Caki2 (cell line): Measurements from ENCODE around the gene PDGFA. TPM values are rescaled to one million over a fixed set of nuclear protein-coding genes. Genes with fewer than 3 reads are reported as not detected.

ENCODE experiments used
- DNase-seq: peaks from one replicate; pipeline ENCODE4 v3.0.0-alpha.2; 2015; ENCODE audit warnings: low read depth
- in situ Hi-C: cut with HindIII; loops from 2 replicates; pipeline ENCODE4 v1.10.0; 2016; ENCODE audit warnings: low sequenced_read_pairs, low pct_unique_long_range_greater_than_20kb, mixed read lengths
- total RNA-seq: library from RNA; depleted of rRNA; stranded (reverse); fragments of >200 nt; shearing (Covaris generic); gene quantifications from 2 replicates; pipeline ENCODE4 v1.2.3, GENCODE V29; 2014; ENCODE audit warnings: low replicate concordance

PDGFA gene
- total RNA-seq, 1 experiment from 2014 or later: 25.8 TPM

DNA sequence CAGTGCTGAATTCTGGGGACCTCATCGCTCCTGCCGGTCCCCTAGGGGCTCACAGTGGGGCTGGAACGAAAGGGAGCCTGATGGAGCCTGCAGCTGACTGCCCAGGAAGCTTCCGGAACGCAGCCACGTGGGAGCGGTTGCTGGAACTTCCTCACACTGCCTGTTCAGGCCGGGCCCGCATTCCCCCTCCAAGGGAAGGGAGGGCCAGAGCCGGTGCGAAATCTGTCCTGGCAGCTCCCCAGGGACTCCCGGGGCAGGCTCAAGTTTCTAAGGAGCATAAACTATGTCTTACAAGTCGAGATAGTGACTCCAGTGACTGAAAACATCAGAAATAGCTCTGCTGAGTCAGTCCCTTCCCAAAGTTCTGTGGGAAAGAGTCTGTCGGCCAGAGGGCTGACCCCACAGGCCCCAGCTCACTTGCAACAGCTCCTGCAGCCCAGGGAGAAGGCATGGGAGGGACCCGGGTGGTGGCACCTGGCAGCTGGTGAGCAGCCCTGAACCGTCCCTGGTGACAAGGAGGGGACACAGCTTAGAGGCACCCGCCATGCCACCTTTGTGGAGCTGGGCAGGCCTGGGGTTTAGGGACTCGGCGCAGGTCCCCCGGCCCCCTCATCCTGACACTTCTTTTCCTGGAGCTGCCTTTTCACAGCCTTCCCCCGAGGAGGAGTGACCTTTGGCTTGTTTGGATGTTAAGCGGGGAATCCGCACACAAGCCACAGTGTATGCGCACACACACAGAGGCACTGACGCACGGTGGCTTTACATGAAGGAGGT, 47.6 kb downstream of the PDGFA start:
- DNase-seq: no peak
- in situ Hi-C loops: no loop called here

GRCh38 chr7:471191-471865, 48.3 kb downstream of the PDGFA start:
- no peak for DNase-seq
- in situ Hi-C loops: no loop called here

- in situ Hi-C loops: no loop called here
These were observed 50.1 kb downstream of the PDGFA start for GRCh38 chr7:469563-469961.

GRCh38 chr7:468681-469562, 50.7 kb downstream of the PDGFA start:
- DNase-seq: no peak
- in situ Hi-C loops: no loop called here

More at GRCh38 chr7:469563-469961, 50.1 kb downstream of the PDGFA start:
- no peak for DNase-seq

GRCh38 chr7:467856-468545, 51.6 kb downstream of the PDGFA start:
- in situ Hi-C loops: no loop called here
- DNase-seq: no peak

DNA sequence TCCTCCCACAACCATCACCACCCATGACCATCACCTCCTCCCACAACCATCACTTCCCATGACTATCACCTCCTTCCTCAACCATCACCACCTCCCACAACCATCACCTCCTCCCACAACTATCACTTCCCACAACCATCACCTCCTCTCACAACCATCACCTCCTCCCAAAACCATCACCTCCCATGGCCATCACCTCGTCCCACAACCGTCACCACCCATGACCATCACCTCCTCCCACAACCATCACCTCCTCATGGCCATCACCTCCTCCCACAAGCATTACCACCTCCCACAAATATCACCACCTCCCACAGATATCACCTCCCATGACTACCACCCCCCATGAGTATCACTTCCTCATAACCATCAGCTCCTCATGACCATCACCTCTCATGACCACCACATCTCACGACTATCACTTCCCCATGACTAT, 52.2 kb downstream of the PDGFA start:
- in situ Hi-C loops: no loop called here
- DNase-seq: no peak

DNA sequence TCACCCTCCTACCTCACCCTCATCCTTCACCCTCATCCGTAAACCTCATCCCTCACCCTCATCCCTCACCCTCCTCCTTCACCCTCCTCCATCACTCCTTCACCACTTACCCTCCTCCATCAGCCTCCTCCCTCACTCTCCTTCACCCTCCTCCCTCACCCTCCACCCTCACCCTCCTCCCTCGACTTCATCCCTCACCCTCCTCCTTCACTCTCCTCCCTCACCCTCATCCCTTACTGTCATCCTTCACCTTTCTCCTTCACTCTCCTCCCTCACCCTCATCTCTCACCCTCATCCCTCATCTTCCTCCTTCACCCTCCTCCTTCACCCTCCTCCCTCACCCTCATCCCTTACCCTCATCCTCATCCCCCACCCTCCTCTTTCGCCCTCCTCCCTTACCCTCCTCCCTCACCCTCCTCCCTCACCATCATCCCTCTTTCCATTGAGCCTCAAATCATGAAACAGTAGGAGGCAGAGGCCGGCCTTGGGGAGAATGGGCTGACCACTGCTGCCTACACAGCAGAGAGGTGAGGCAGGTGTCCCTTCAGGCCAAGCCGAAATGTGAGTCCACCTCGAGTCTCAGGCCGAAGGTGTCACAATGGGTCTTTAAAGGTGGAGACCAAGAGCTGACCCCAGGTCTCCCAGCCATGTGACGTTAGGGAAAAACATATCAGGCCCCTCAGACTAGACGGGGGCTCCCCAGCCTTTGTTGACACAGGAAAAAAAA, 53.0 kb downstream of the PDGFA start:
- DNase-seq: no peak
- in situ Hi-C loops: no loop called here

GRCh38 chr7:465710-466400, 53.8 kb downstream of the PDGFA start:
- in situ Hi-C loops: no loop called here
- DNase-seq: no peak

- no peak for DNase-seq
- in situ Hi-C loops: no loop called here
These were observed 54.9 kb downstream of the PDGFA start for GRCh38 chr7:464454-465401.

GRCh38 chr7:463817-464453, 55.7 kb downstream of the PDGFA start:
- in situ Hi-C loops: no loop called here
- no peak for DNase-seq

DNA sequence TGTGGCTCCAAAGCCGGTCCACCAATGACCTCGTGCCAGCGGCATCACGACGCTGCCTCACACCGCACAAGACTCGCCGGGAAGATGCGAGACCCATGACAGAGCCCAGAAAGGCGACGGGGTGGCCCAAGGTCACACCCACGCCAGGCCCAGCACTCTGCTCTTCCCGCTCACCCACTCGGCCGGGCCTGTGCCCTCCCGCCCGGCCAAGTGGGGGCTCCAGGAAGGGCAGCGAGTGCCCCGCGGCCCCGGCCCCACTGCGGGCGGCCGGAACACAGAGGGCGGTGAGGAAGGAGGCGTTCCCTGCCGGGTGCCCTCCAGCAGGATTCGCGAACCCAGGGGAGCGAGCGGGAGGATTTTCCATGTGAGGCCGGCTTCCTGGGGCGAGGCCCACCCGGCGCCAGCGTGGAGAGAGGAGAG, 56.3 kb downstream of the PDGFA start:
- in situ Hi-C loops: no loop called here

DNA sequence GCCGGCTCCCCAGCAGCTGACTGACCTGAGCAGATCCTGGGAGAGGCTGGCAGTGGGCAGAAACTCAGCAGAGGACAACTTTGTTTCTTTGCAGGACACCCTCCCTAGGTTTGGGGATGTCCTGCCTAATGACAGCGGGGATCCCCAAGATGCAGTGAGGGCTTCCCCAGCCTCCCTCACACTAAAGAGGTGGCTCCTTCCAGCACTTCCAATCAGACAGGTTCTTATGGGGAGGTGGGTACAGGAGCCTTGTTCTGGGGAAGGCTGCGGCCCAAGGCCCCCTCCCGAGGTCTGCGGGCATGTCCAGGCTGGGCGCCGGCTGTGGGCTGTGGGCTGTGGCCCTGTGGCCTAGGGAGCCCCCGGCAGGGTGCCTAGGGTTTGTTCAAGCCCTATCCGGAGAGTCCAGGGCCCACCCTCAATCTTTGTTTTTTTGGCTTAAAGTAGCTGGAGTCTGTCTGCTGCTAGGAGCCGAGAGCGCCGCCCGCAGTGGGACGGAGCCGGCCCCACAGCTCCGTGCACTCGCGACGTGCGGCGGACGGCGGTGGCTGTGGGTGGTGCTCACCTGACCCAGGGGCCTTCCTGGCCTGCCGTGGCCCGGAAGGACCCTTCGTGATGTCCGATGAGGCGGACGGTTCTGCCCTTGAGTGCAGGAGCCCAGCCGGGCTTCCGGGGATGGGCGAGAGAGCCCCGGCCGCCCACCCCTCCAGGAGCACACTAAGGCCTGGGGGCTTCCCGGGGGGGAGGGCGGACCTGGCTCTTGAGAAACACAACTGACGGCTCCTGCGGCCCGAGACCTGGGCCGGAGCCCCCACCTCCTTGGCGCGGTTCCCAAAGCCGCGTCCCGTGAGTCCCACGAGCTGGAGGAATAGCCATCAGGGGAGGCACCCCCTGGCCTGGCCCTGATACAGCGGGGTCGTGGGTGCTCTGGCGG, 57.2 kb downstream of the PDGFA start:
- in situ Hi-C loops: no loop called here
- no peak for DNase-seq

More for the DNA sequence above, 56.3 kb downstream of the PDGFA start:
- no peak for DNase-seq

DNA sequence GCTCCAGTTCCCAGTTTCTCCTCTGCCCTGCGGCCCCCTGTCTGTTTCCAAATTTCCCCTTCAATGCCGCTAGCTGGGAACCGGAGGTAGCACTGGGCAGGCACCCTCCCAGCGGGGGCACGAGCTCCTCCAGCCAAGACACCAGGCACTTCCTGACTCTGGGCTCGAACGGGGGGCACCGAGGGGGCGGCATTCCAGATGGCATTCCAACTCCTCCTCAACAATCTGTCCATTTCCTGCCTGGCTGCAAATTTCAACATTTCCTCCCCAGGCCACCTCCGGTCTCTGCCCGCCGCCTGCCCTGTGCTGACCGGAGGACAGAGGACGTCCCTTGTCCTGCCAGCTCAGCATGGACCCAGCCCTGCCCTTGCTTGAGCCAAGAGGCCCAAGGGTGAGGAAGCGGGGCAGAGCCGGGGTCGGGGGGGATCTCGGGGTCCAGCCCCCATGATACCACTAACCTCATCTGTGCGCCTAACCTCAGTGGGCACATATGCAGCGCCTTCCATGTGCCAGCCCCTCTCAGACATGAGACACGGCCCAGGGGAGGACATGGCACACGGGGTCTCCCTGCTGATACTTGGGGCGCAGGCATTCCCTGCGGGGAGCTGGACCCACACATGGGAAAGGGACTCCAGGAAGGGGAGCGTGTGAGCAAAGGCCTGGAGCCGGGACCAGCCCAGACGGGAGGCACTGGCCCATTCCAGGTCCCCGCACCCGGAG, 58.0 kb downstream of the PDGFA start:
- in situ Hi-C loops: no loop called here
- no peak for DNase-seq

DNA sequence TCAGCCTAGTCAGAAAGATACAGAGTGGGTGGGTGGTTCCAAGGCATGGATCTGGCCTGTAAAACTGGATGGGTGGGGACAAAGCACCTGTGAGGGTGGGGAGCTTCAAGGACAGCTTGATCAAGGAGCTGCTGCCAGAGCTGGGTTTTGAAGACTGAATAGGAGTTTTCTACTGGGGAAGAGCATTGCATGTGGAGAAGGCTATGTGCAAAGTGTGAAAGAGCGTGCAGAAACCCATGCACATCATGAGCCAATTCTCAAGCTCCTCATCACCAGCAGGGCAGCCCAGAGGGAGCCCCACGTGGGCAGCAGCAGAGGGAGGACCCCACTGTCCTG, 58.6 kb downstream of the PDGFA start:
- in situ Hi-C loops: no loop called here
- DNase-seq: no peak
